HEK293 (cell line): Measurements from ENCODE around the gene PSMC5.

ENCODE experiments used
- CTCF ChIA-PET: fragments of 350-600 bp; formaldehyde crosslinking; extraction: SDS; loops from one replicate; lab custom pipeline; 2021; ENCODE audit warnings: antibody characterized with exemption; lab: Yijun Ruan, JAX
- POLR2A ChIA-PET: fragments of 300-600 bp; formaldehyde crosslinking; extraction: SDS; loops from one replicate; lab custom pipeline; 2020; ENCODE audit warnings: antibody characterized with exemption, inconsistent platforms; lab: Yijun Ruan, JAX
- H3K27ac ChIP-seq: fragments of 200-500 bp; sonication (Bioruptor generic); 2 replicates; pipeline ENCODE4 v1.5.1; 2014; ENCODE audit warnings: low read depth, low read length, control low read depth, inconsistent platforms; ENCODE audit errors: extremely low read depth
- H3K36me3 ChIP-seq, 2 experiments: fragments of 200-500 bp in 1 of 2; sonication (Bioruptor generic) in 1 of 2; 1 replicate in 1 of 2; 2 replicates in 1 of 2; pipeline ENCODE4 v1.5.1; 2014 to 2017; ENCODE audit warnings: inconsistent platforms in 2 of 2, low read length in 2 of 2; ENCODE audit not compliant: control insufficient read depth in 2 of 2, insufficient read depth in 1 of 2
- H3K4me1 ChIP-seq: fragments of 200-500 bp; sonication (Bioruptor generic); 2 replicates; pipeline ENCODE4 v1.5.1; 2014; ENCODE audit warnings: mild to moderate bottlenecking, low read length, inconsistent platforms; ENCODE audit not compliant: control insufficient read depth, insufficient read depth
- H3K4me3 ChIP-seq: 2 replicates; pipeline ENCODE4 v1.5.1; 2011; ENCODE audit warnings: low read depth, mild to moderate bottlenecking, control low read depth, low read length, moderate library complexity
- H3K9me3 ChIP-seq: fragments of 200-500 bp; sonication (Bioruptor generic); 2 replicates; pipeline ENCODE4 v1.5.1; 2014; ENCODE audit warnings: low read depth, low read length, inconsistent platforms; ENCODE audit not compliant: control insufficient read depth, insufficient read depth
- GFI1B ChIP-seq: fragments of 450-650 bp; formaldehyde crosslinking; IDR thresholded peaks from 2 replicates; pipeline ENCODE4 v1.5.1; 2016; ENCODE audit warnings: missing biosample characterization, missing genetic modification characterization
- GLIS1 ChIP-seq: fragments of 450-650 bp; formaldehyde crosslinking; IDR thresholded peaks from 2 replicates; pipeline ENCODE4 v1.5.1; 2016; ENCODE audit warnings: missing biosample characterization, missing genetic modification characterization
- GLIS2 ChIP-seq: fragments of 450-650 bp; formaldehyde crosslinking; IDR thresholded peaks from 2 replicates; pipeline ENCODE4 v1.5.1; 2016; ENCODE audit warnings: missing biosample characterization, missing genetic modification characterization
- KLF17 ChIP-seq: fragments of 450-650 bp; formaldehyde crosslinking; IDR thresholded peaks from 2 replicates; pipeline ENCODE4 v1.5.1; 2016; ENCODE audit warnings: missing biosample characterization, missing genetic modification characterization
- MZF1 ChIP-seq: fragments of 450-650 bp; formaldehyde crosslinking; IDR thresholded peaks from 2 replicates; pipeline ENCODE4 v1.5.1; 2017; ENCODE audit warnings: missing biosample characterization, missing genetic modification characterization, borderline replicate concordance
- RBAK ChIP-seq: fragments of 450-650 bp; formaldehyde crosslinking; IDR thresholded peaks from 2 replicates; pipeline ENCODE4 v1.5.1; 2016; ENCODE audit warnings: missing biosample characterization, missing genetic modification characterization
- SCRT1 ChIP-seq: fragments of 450-650 bp; formaldehyde crosslinking; IDR thresholded peaks from 2 replicates; pipeline ENCODE4 v1.5.1; 2016; ENCODE audit warnings: missing biosample characterization, missing genetic modification characterization, borderline replicate concordance
- SP7 ChIP-seq: fragments of 450-650 bp; formaldehyde crosslinking; IDR thresholded peaks from 2 replicates; pipeline ENCODE4 v1.5.1; 2016; ENCODE audit warnings: missing biosample characterization, missing genetic modification characterization
- TCF7L2 ChIP-seq: IDR thresholded peaks from 2 replicates; pipeline ENCODE4 v1.6.1; 2011; ENCODE audit warnings: low read depth, mild to moderate bottlenecking, inconsistent platforms, low read length, moderate library complexity, borderline replicate concordance
- ZBTB17 ChIP-seq: fragments of 450-650 bp; formaldehyde crosslinking; IDR thresholded peaks from 2 replicates; pipeline ENCODE4 v1.5.1; 2016; ENCODE audit warnings: missing biosample characterization, missing genetic modification characterization
- ZBTB8A ChIP-seq: fragments of 450-650 bp; formaldehyde crosslinking; IDR thresholded peaks from 2 replicates; pipeline ENCODE4 v1.5.1; 2016; ENCODE audit warnings: missing biosample characterization, missing genetic modification characterization
- ZFHX2 ChIP-seq: fragments of 450-650 bp; formaldehyde crosslinking; conservative IDR thresholded peaks from 2 replicates; pipeline ENCODE4 v1.5.1; 2016; ENCODE audit warnings: missing biosample characterization, missing genetic modification characterization
- ZIC2 ChIP-seq: fragments of 450-650 bp; formaldehyde crosslinking; IDR thresholded peaks from 2 replicates; pipeline ENCODE4 v1.5.1; 2016; ENCODE audit warnings: missing biosample characterization, missing genetic modification characterization
- ZNF175 ChIP-seq: fragments of 450-650 bp; formaldehyde crosslinking; IDR thresholded peaks from 2 replicates; pipeline ENCODE4 v1.5.1; 2016; ENCODE audit warnings: missing biosample characterization, missing genetic modification characterization
- ZNF184 ChIP-seq: fragments of 450-650 bp; IDR thresholded peaks from 2 replicates; pipeline ENCODE4 v1.5.1; 2018; ENCODE audit warnings: missing biosample characterization, mild to moderate bottlenecking, missing genetic modification characterization
- ZNF214 ChIP-seq: fragments of 450-650 bp; formaldehyde crosslinking; IDR thresholded peaks from 2 replicates; pipeline ENCODE4 v1.5.1; 2017; ENCODE audit warnings: missing biosample characterization, mild to moderate bottlenecking, missing genetic modification characterization, borderline replicate concordance
- ZNF23 ChIP-seq: fragments of 450-650 bp; formaldehyde crosslinking; IDR thresholded peaks from 2 replicates; pipeline ENCODE4 v1.5.1; 2016; ENCODE audit warnings: missing biosample characterization, missing genetic modification characterization, borderline replicate concordance
- ZNF335 ChIP-seq: fragments of 450-650 bp; formaldehyde crosslinking; conservative IDR thresholded peaks from 2 replicates; pipeline ENCODE4 v1.5.1; 2016; ENCODE audit warnings: missing biosample characterization, missing genetic modification characterization
- ZNF362 ChIP-seq: fragments of 450-650 bp; formaldehyde crosslinking; IDR thresholded peaks from 2 replicates; pipeline ENCODE4 v1.5.1; 2016; ENCODE audit warnings: missing biosample characterization, missing genetic modification characterization
- ZNF391 ChIP-seq: fragments of 450-650 bp; formaldehyde crosslinking; IDR thresholded peaks from 2 replicates; pipeline ENCODE4 v1.5.1; 2016; ENCODE audit warnings: low read depth, missing biosample characterization, missing genetic modification characterization, borderline replicate concordance
- ZNF394 ChIP-seq: fragments of 450-650 bp; formaldehyde crosslinking; IDR thresholded peaks from 2 replicates; pipeline ENCODE4 v1.5.1; 2016; ENCODE audit warnings: missing biosample characterization, missing genetic modification characterization, mild to moderate bottlenecking, moderate library complexity, borderline replicate concordance
- ZNF449 ChIP-seq: fragments of 450-650 bp; formaldehyde crosslinking; IDR thresholded peaks from 2 replicates; pipeline ENCODE4 v1.5.1; 2017; ENCODE audit warnings: missing biosample characterization, mild to moderate bottlenecking, missing genetic modification characterization, moderate library complexity
- ZNF501 ChIP-seq: fragments of 450-650 bp; formaldehyde crosslinking; IDR thresholded peaks from 2 replicates; pipeline ENCODE4 v1.5.1; 2016; ENCODE audit warnings: missing biosample characterization, missing genetic modification characterization
- ZNF529 ChIP-seq: fragments of 450-650 bp; formaldehyde crosslinking; IDR thresholded peaks from 2 replicates; pipeline ENCODE4 v1.5.1; 2017; ENCODE audit warnings: missing genetic modification characterization, missing biosample characterization; ENCODE audit not compliant: insufficient replicate concordance
- ZNF544 ChIP-seq: fragments of 450-650 bp; formaldehyde crosslinking; IDR thresholded peaks from 2 replicates; pipeline ENCODE4 v1.5.0; 2017; ENCODE audit warnings: missing biosample characterization, missing genetic modification characterization
- ZNF561 ChIP-seq: fragments of 450-650 bp; IDR thresholded peaks from 2 replicates; pipeline ENCODE4 v1.5.1; 2018; ENCODE audit warnings: missing biosample characterization, missing genetic modification characterization, borderline replicate concordance
- ZNF610 ChIP-seq: fragments of 450-650 bp; formaldehyde crosslinking; IDR thresholded peaks from 2 replicates; pipeline ENCODE4 v1.5.1; 2016; ENCODE audit warnings: missing biosample characterization, missing genetic modification characterization, borderline replicate concordance
- ZNF654 ChIP-seq: fragments of 450-650 bp; formaldehyde crosslinking; IDR thresholded peaks from 2 replicates; pipeline ENCODE4 v1.5.1; 2016; ENCODE audit warnings: low read depth, missing biosample characterization, missing genetic modification characterization
- ZNF747 ChIP-seq: fragments of 450-650 bp; formaldehyde crosslinking; IDR thresholded peaks from 2 replicates; pipeline ENCODE4 v1.5.1; 2016; ENCODE audit warnings: missing biosample characterization, missing genetic modification characterization
- ZSCAN30 ChIP-seq: fragments of 450-650 bp; IDR thresholded peaks from 2 replicates; pipeline ENCODE4 v1.5.1; 2018; ENCODE audit warnings: missing biosample characterization, mild to moderate bottlenecking, missing genetic modification characterization, moderate library complexity
- TF ChIP-seq, protein P1 (sequence below): fragments of 450-650 bp; formaldehyde crosslinking; IDR thresholded peaks from 2 replicates; pipeline ENCODE4 v1.5.1; 2016; ENCODE audit warnings: missing biosample characterization, missing genetic modification characterization

PSMC5 gene

GRCh38 chr17:63834431-63835166, 7.4 kb downstream of the PSMC5 start (continued):
- TF ChIP-seq, protein P1, sequence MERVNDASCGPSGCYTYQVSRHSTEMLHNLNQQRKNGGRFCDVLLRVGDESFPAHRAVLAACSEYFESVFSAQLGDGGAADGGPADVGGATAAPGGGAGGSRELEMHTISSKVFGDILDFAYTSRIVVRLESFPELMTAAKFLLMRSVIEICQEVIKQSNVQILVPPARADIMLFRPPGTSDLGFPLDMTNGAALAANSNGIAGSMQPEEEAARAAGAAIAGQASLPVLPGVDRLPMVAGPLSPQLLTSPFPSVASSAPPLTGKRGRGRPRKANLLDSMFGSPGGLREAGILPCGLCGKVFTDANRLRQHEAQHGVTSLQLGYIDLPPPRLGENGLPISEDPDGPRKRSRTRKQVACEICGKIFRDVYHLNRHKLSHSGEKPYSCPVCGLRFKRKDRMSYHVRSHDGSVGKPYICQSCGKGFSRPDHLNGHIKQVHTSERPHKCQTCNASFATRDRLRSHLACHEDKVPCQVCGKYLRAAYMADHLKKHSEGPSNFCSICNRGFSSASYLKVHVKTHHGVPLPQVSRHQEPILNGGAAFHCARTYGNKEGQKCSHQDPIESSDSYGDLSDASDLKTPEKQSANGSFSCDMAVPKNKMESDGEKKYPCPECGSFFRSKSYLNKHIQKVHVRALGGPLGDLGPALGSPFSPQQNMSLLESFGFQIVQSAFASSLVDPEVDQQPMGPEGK (tag by site-specific recombination) = peak; percentile 41; the same call in 1 of the 2 replicates
- TF ChIP-seq ZNF391 (tag by site-specific recombination) = peak; percentile 31; the same call in 1 of the 2 replicates
- TF ChIP-seq ZBTB8A = peak; percentile 59; the same call in 1 of the 2 replicates
- peak; percentile 22; the same call in 1 of the 2 replicates for TF ChIP-seq ZNF394
- no peak for TF ChIP-seq TCF7L2
- no peak for TF ChIP-seq ZNF335 (tag by site-specific recombination)
- peak; percentile 86 for TF ChIP-seq ZNF654
- TF ChIP-seq ZNF544 (tag by site-specific recombination) = no peak
- TF ChIP-seq ZNF184 (tag by site-specific recombination) = 0 out of 2 replicates have a peak, but pooled peaks have one; percentile 38
- no peak for TF ChIP-seq MZF1 (tag by site-specific recombination)
- TF ChIP-seq SP7 = peak; percentile 25; the same call in 1 of the 2 replicates
- TF ChIP-seq ZBTB17 (tag by site-specific recombination) = 0 out of 2 replicates have a peak, but pooled peaks have one; percentile 79
- no peak for TF ChIP-seq ZNF561 (tag by site-specific recombination)
- TF ChIP-seq KLF17 (tag by site-specific recombination) = no peak
- TF ChIP-seq GLIS2 (tag by site-specific recombination) = 0 out of 2 replicates have a peak, but pooled peaks have one; percentile 10
- no peak for TF ChIP-seq ZNF529 (tag by site-specific recombination)
- TF ChIP-seq ZNF610 = 0 out of 2 replicates have a peak, but pooled peaks have one; percentile 46
- peak; percentile 53; the same call in 1 of the 2 replicates for TF ChIP-seq ZSCAN30 (tag by site-specific recombination)

- ChIA-PET POLR2A (interaction anchor here (0.7 to 2.7 kb wide), 3 partner anchors 8 to 62 kb away, joined by 4 to 10 read pairs (median 5); partner anchors contain the start of genes CCDC47, DDX42 and PSMC5), CTCF (interaction anchor here (0.5 to 3.0 kb wide), 23 partner anchors 8 to 437 kb away, joined by 3 to 18 read pairs (median 5); partner anchors contain the start of gene PSMC5)
- peaks cover 10% of the 10 kb centered on the region for H3K4me1 ChIP-seq
- no peak for TF ChIP-seq ZNF747 (tag by site-specific recombination)
- no peak for TF ChIP-seq SCRT1 (tag by site-specific recombination)
- no peak for TF ChIP-seq GFI1B (tag by site-specific recombination)
- no peak for TF ChIP-seq RBAK (tag by site-specific recombination)
- TF ChIP-seq ZSCAN30 (tag by site-specific recombination) = no peak
- TF ChIP-seq GLIS1 (tag by site-specific recombination) = peak; percentile 31; the same call in 1 of the 2 replicates
- no peak for TF ChIP-seq ZFHX2
- TF ChIP-seq ZNF23 = no peak
- no peak for TF ChIP-seq ZNF449 (tag by site-specific recombination)
- TF ChIP-seq ZNF501 (tag by site-specific recombination) = no peak
- TF ChIP-seq ZNF175 = no peak
- no peak for TF ChIP-seq ZIC2 (tag by site-specific recombination)
- no peak for TF ChIP-seq ZNF214
- TF ChIP-seq ZNF362 = no peak; the same call in 1 of the 2 replicates
- peak; percentile 21; the same call in 1 of the 2 replicates for TF ChIP-seq ZBTB17 (tag by site-specific recombination)
Observed at GRCh38 chr17:63835167-63835720, 8.0 kb downstream of the PSMC5 start.

More at GRCh38 chr17:63835167-63835720, 8.0 kb downstream of the PSMC5 start:
- H3K36me3 ChIP-seq = peaks cover 41 to 82% of the 10 kb centered on the region in 2 experiments
- no peak overlapping the region for H3K4me3 ChIP-seq
- no peaks in the 10 kb centered on the region for H3K9me3 ChIP-seq
- H3K27ac ChIP-seq = no peak overlapping the region
